ENCODE measurements around the gene ZNF57.
"Not testable (repeated sequence)": the region's sequence is repeated elsewhere in the genome, so short reads cannot be mapped to it uniquely, and the experiment has no call there.

The ZNF57 gene

GRCh38 chr19:2869618-2870017 is 31.1 kb upstream of the ZNF57 start:
- H3K9me3 ChIP-seq: no peaks in the 10 kb centered on the region
- H3K36me3 ChIP-seq: peaks cover 3% of the 10 kb centered on the region; the same call in 1 of the 2 replicates
- no peaks in the 10 kb centered on the region for H3K4me1 ChIP-seq
- no peaks in the 10 kb centered on the region for H3K27me3 ChIP-seq
- no peak overlapping the region for H3K4me3 ChIP-seq (ENCODE audit: low read depth, low read length)
- TF ChIP-seq CTCF (IDR thresholded peaks at IDR 0.05; ENCODE audit: low read depth, low read length): no peak
- DNase-seq: no peak

- not testable (repeated sequence) for H3K9me3 ChIP-seq; DNase-seq; H3K4me1 ChIP-seq; H3K36me3 ChIP-seq; H3K27me3 ChIP-seq; H3K4me3 ChIP-seq (ENCODE audit: low read depth, low read length)
Observed at GRCh38 chr19:2872175-2872574, 28.6 kb upstream of the ZNF57 start.

DNA sequence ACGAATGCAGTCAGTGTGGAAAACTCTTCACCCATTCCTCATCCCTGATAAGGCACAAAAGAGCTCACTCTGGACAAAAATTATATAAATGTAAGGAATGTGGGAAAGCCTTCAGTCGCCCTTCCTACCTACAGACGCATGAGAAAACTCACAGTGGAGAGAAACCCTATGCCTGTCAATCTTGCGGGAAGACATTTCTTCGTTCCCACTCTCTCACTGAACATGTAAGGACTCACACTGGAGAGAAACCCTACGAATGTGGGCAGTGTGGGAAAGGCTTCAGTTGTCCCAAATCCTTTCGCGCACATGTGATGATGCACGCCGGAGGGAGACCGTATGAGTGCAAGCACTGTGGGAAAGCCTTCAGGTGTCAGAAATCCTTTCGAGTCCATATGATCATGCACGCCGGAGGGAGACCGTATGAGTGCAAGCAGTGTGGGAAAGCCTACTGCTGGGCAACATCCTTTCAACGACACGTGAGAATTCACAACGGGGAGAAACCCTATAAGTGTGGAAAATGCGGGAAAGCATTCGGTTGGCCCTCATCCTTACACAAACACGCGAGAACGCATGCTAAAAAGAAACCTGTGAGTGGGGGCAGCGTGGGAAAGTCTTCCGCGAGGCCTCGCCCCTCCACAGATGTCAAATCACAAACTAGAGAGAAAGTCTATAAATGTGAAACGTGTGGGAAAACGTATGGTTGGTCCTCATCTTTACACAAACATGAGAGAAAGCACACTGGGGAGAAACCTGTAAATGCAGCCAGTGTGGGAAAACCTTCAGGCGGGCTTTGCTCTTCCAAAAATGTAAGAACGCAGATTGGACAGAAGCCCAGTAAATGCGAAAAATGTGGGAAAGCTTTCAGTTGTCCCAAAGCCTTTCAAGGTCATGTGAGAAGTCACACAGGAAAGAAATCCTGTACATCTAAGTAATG is 23.1 kb upstream of the ZNF57 start:
- Histone ChIP-seq H3K4me1 (no peaks in the 10 kb centered on the region), H3K36me3 (peaks cover 7% of the 10 kb centered on the region), H3K4me3 (ENCODE audit: low read depth, low read length) (no peak overlapping the region), H3K27me3 (no peaks in the 10 kb centered on the region), H3K9me3 (peaks cover 11% of the 10 kb centered on the region)
- no peak for TF ChIP-seq CTCF (IDR thresholded peaks at IDR 0.05; ENCODE audit: low read depth, low read length)
- DNase-seq: no peak

DNA sequence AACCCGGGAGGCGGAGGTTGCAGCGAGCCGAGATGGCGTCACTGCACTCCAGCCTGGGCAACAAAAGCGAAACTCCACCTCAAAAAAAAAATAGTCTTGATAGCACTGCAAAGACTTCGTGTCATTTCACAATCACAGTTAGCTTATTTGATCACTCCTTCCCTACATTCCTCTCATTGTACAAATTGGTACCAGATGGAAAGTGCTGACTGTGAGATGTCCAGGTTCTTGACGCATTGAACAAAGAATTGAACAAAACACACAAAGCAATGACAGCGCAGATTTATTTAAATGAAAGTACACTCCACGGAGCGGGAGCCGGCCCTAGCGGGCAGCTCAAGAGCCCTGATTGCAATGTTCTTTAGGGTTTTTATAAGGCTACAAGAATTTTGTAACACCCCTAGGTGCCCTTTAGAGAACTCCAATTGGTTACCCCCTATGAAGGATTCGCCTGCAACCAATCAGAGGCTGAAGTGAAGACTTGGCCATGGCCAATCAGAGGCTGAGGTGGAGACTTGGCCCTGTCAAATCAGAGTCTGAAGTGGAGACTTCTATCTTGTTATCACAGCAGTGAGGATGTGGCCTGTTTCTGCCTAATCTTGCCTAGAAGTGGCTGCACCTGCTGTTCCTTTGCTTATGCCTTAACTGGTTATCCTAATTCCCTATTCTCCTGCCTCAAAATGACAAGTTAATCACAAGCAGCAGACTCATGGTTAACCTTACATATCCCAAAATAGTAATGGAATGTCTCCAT is 16.9 kb upstream of the ZNF57 start:
- peaks cover 6% of the 10 kb centered on the region for H3K9me3 ChIP-seq

GRCh38 chr19:2885736-2886135 is 15.0 kb upstream of the ZNF57 start:
- DNase-seq: no peak
- Histone ChIP-seq H3K27me3 (no peaks in the 10 kb centered on the region), H3K4me3 (ENCODE audit: low read depth, low read length) (no peak overlapping the region), H3K4me1 (no peaks in the 10 kb centered on the region; the same call in 1 of the 2 replicates), H3K36me3 (no peaks in the 10 kb centered on the region), H3K9me3 (no peaks in the 10 kb centered on the region; the same call in 1 of the 2 replicates)
- no peak for TF ChIP-seq CTCF (IDR thresholded peaks at IDR 0.05; ENCODE audit: low read depth, low read length)

More for the DNA sequence above, 16.9 kb upstream of the ZNF57 start:
- no peaks in the 10 kb centered on the region for H3K27me3 ChIP-seq
- no peak for DNase-seq
- H3K4me3 ChIP-seq (ENCODE audit: low read depth, low read length): no peak overlapping the region
- H3K36me3 ChIP-seq: no peaks in the 10 kb centered on the region
- H3K4me1 ChIP-seq: no peaks in the 10 kb centered on the region; the same call in 1 of the 2 replicates
- TF ChIP-seq CTCF (IDR thresholded peaks at IDR 0.05; ENCODE audit: low read depth, low read length): no peak

GRCh38 chr19:2887391-2887914 is 13.3 kb upstream of the ZNF57 start:
- H3K9me3 ChIP-seq: no peaks in the 10 kb centered on the region; the same call in 1 of the 2 replicates
- peak; percentile 72 for TF ChIP-seq CTCF (IDR thresholded peaks at IDR 0.05; ENCODE audit: low read depth, low read length)
- no peak overlapping the region for H3K4me3 ChIP-seq (ENCODE audit: low read depth, low read length)
- H3K27me3 ChIP-seq: no peaks in the 10 kb centered on the region
- H3K36me3 ChIP-seq: no peaks in the 10 kb centered on the region
- peak; percentile 36 for DNase-seq
- H3K4me1 ChIP-seq: no peaks in the 10 kb centered on the region; the same call in 1 of the 2 replicates
